Aorta (tissue), 5 donors: Measurements from ENCODE around the gene PLCB1. TPM values are rescaled to one million over a fixed set of nuclear protein-coding genes. Genes with fewer than 3 reads are reported as not detected.

Source experiments
- ATAC-seq: fragments of 200-7000 bp; cut with Tn5 transposase; one replicate; pipeline ENCODE4 v1.9.1; 2022; ENCODE audit warnings: moderate library complexity; ENCODE audit not compliant: low FRiP score
- DNase-seq, 2 donors: peaks; one replicate each; pipeline ENCODE4 v3.0.0-alpha.2; 2020
- H3K27ac ChIP-seq, 2 donors: one replicate each; pipeline ENCODE4 v1.5.1; 2013; ENCODE audit warnings: low read length in 2 of 2, mild to moderate bottlenecking in 2 of 2, moderate library complexity in 2 of 2, control low read depth in 1 of 2, inconsistent platforms in 1 of 2, low read depth in 1 of 2
- H3K27me3 ChIP-seq, 2 donors: one replicate each; pipeline ENCODE4 v1.6.1; 2013; ENCODE audit warnings: control low read depth in 1 of 2, low read length in 1 of 2, mild to moderate bottlenecking in 1 of 2, moderate library complexity in 1 of 2; ENCODE audit not compliant: insufficient read depth in 2 of 2, control insufficient read depth in 1 of 2
- H3K36me3 ChIP-seq, 2 donors: one replicate each; pipeline ENCODE4 v1.6.1; 2013; ENCODE audit warnings: control low read depth in 1 of 2, low read length in 1 of 2, mild to moderate bottlenecking in 1 of 2; ENCODE audit not compliant: insufficient read depth in 2 of 2, control insufficient read depth in 1 of 2
- H3K4me1 ChIP-seq, 2 donors: one replicate each; pipeline ENCODE4 v1.6.1; 2013; ENCODE audit warnings: low read length in 2 of 2, control low read depth in 1 of 2, mild to moderate bottlenecking in 1 of 2, moderate library complexity in 1 of 2; ENCODE audit not compliant: insufficient read depth in 2 of 2, control insufficient read depth in 1 of 2
- H3K4me3 ChIP-seq, 2 donors: one replicate each; pipeline ENCODE4 v1.5.1; 2013; ENCODE audit warnings: low read length in 2 of 2, control low read depth in 1 of 2, mild to moderate bottlenecking in 1 of 2
- H3K9me3 ChIP-seq: one replicate; pipeline ENCODE4 v1.6.1; 2013; ENCODE audit warnings: mild to moderate bottlenecking, low read length; ENCODE audit not compliant: control insufficient read depth
- WGBS, 2 donors: extraction: QIAGEN DNeasy Blood & Tissue Kit; methylation state at CpG; one replicate each; pipeline ENCODE4 v1.1.7; 2013; 5-methylcytosine and 5-hydroxymethylcytosine counted together
- intact Hi-C, 2 donors: fragments of 100-400 bp; cut with DNase I; formaldehyde crosslinking; loops; one replicate each; pipeline versions ENCODE4 v1.14.2 to v1.15.0; 2022
- polyA plus RNA-seq, 2 donors: library from polyadenylated mRNA; stranded (reverse); fragments of 200-250 nt; gene quantifications; one replicate each; pipeline ENCODE4 v1.2.3, GENCODE V29; 2013
- total RNA-seq, 2 donors: library from RNA; stranded (reverse); fragmentation: NEBNext Ultra II Directional; extraction: Animal tissue kit (Norgen Biotek cat#: 25700); gene quantifications; one replicate each; pipeline ENCODE4 v1.2.1, GENCODE V29; 2021
- donor health status: healthy with polysubstance abuse.
- donor health status: Bipolar disorder and iron deficiency.
- donor health status: DM: no; HTN: no; CAD: no.
- donor health status: DM: no; HTN: no; CAD: no.
- donor health status: DM: yes; HTN: yes; CAD: no.

The PLCB1 gene
- total and polyA plus RNA-seq, 4 donors: 1.4 to 35.0 (median 6.6) TPM

GRCh38 chr20:8386991-8387390, 254.9 kb downstream of the PLCB1 start:
- Histone ChIP-seq H3K9me3 (no peaks in the 10 kb centered on the region), H3K27me3 (no peaks in the 10 kb centered on the region), H3K4me1 (no peaks in the 10 kb centered on the region), H3K36me3 (no peaks in the 10 kb centered on the region), H3K27ac (no peak overlapping the region), H3K4me3 (no peak overlapping the region)
- 34 to 49% methylated on average over 3 of the region's 3 CpGs for WGBS, 2 donors
- DNase-seq (no peak), ATAC-seq (no peak)
- intact Hi-C loops: loop anchor here (5.0 kb wide), 2 partner anchors 255 to 345 kb away; partner anchors contain the start of gene PLCB1 (in 2 of the 2)

- H3K27me3 ChIP-seq: no peaks in the 10 kb centered on the region
- no peak overlapping the region for H3K4me3 ChIP-seq
- no peaks in the 10 kb centered on the region for H3K36me3 ChIP-seq
- DNase-seq: no peak
- WGBS, 2 donors: 85 to 89% methylated on average over 2 of the region's 2 CpGs
- no peak for ATAC-seq
- no peaks in the 10 kb centered on the region for H3K9me3 ChIP-seq
- intact Hi-C loops: loop anchor here (5.0 kb wide), 2 partner anchors 256 to 346 kb away; partner anchors contain the start of gene PLCB1 (in 2 of the 2)
- no peaks in the 10 kb centered on the region for H3K4me1 ChIP-seq
- no peak overlapping the region for H3K27ac ChIP-seq
Observed at GRCh38 chr20:8388141-8388540, 256.1 kb downstream of the PLCB1 start.

- Histone ChIP-seq H3K27me3 (no peaks in the 10 kb centered on the region), H3K36me3 (no peaks in the 10 kb centered on the region), H3K9me3 (no peaks in the 10 kb centered on the region), H3K4me3 (no peak overlapping the region), H3K27ac (no peak overlapping the region), H3K4me1 (no peaks in the 10 kb centered on the region)
- intact Hi-C loops: loop anchor here (5.0 kb wide), 2 partner anchors 256 to 346 kb away; partner anchors contain the start of gene PLCB1 (in 2 of the 2)
- no peak for ATAC-seq
- DNase-seq: no peak
- WGBS, 2 donors: 96 to 97% methylated on average over 1 of the region's 1 CpG
Observed at GRCh38 chr20:8388707-8389106, 256.6 kb downstream of the PLCB1 start.

GRCh38 chr20:8389381-8390036, 257.4 kb downstream of the PLCB1 start:
- 28% methylated on average over 7 of the region's 7 CpGs for WGBS, 2 donors

GRCh38 chr20:8390037-8390433, 258.0 kb downstream of the PLCB1 start:
- ATAC-seq: no peak
- intact Hi-C loops: loop anchor here in 1 of 2 donors (10.0 kb wide), 1 partner anchor 345 kb away; no protein-coding TSS in a partner anchor
- 3 to 7% methylated on average over 5 of the region's 5 CpGs for WGBS, 2 donors
- Histone ChIP-seq H3K4me1 (no peaks in the 10 kb centered on the region), H3K4me3 (no peak overlapping the region), H3K9me3 (no peaks in the 10 kb centered on the region), H3K27me3 (no peaks in the 10 kb centered on the region), H3K36me3 (no peaks in the 10 kb centered on the region), H3K27ac (no peak overlapping the region)
- DNase-seq: no peak

More at GRCh38 chr20:8389381-8390036, 257.4 kb downstream of the PLCB1 start:
- H3K4me3 ChIP-seq: no peak overlapping the region
- no peak for DNase-seq
- ATAC-seq: peak; percentile 79
- no peaks in the 10 kb centered on the region for H3K36me3 ChIP-seq
- H3K27ac ChIP-seq: no peak overlapping the region
- H3K27me3 ChIP-seq: no peaks in the 10 kb centered on the region
- H3K4me1 ChIP-seq: no peaks in the 10 kb centered on the region
- intact Hi-C loops: loop anchor here (5.0 to 10.0 kb wide), 3 partner anchors 257 to 347 kb away; partner anchors contain the start of gene PLCB1 (in 2 of the 2)
- H3K9me3 ChIP-seq: no peaks in the 10 kb centered on the region

GRCh38 chr20:8390500-8390899, 258.4 kb downstream of the PLCB1 start:
- intact Hi-C loops: loop anchor here in 1 of 2 donors (10.0 kb wide), 1 partner anchor 346 kb away; no protein-coding TSS in a partner anchor
- no peaks in the 10 kb centered on the region for H3K27me3 ChIP-seq
- DNase-seq: no peak
- no peak for ATAC-seq
- no peaks in the 10 kb centered on the region for H3K9me3 ChIP-seq
- no peaks in the 10 kb centered on the region for H3K36me3 ChIP-seq
- no peak overlapping the region for H3K4me3 ChIP-seq
- H3K27ac ChIP-seq: no peak overlapping the region
- no peaks in the 10 kb centered on the region for H3K4me1 ChIP-seq

GRCh38 chr20:8393381-8393780, 261.3 kb downstream of the PLCB1 start:
- intact Hi-C loops: loop anchor here in 1 of 2 donors (10.0 kb wide), 1 partner anchor 349 kb away; no protein-coding TSS in a partner anchor
- Histone ChIP-seq H3K9me3 (no peaks in the 10 kb centered on the region), H3K4me3 (no peak overlapping the region), H3K4me1 (no peaks in the 10 kb centered on the region), H3K27ac (no peak overlapping the region), H3K36me3 (no peaks in the 10 kb centered on the region), H3K27me3 (no peaks in the 10 kb centered on the region)
- DNase-seq (no peak), ATAC-seq (no peak)
- 93 to 95% methylated on average over 3 of the region's 3 CpGs for WGBS, 2 donors

- Histone ChIP-seq H3K27me3 (no peaks in the 10 kb centered on the region), H3K36me3 (no peaks in the 10 kb centered on the region), H3K4me3 (no peak overlapping the region), H3K9me3 (no peaks in the 10 kb centered on the region), H3K27ac (no peak overlapping the region), H3K4me1 (no peaks in the 10 kb centered on the region)
- intact Hi-C loops: loop anchor here in 1 of 2 donors (10.0 kb wide), 1 partner anchor 350 kb away; no protein-coding TSS in a partner anchor
- ATAC-seq: no peak
- 91 to 92% methylated on average over 2 of the region's 2 CpGs for WGBS, 2 donors
- DNase-seq: no peak
Observed at GRCh38 chr20:8394308-8394945, 262.4 kb downstream of the PLCB1 start.
